T47D (cell line): ENCODE data around the gene NUDT2.

Experiments used
- DNase-seq, 2 experiments: peaks; one replicate each; pipeline versions ENCODE4 v3.0.0 to v3.0.0-alpha.2; 2011 to 2012; ENCODE audit warnings: low read depth in 1 of 2, low spot score in 1 of 2
- JUND ChIP-seq: IDR thresholded peaks from 2 replicates; pipeline ENCODE4 v1.6.1; 2012; ENCODE audit warnings: low read depth
- in situ Hi-C: cut with HindIII; loops from 2 replicates; pipeline ENCODE4 v1.10.0; 2016; ENCODE audit warnings: low sequenced_read_pairs, low pct_unique_long_range_greater_than_20kb

NUDT2 gene

GRCh38 chr9:34392511-34392910 is 63.1 kb downstream of the NUDT2 start:
- in situ Hi-C loops = no loop called here
- TF ChIP-seq JUND = no peak
- DNase-seq = no peak
